Astrocyte of the cerebellum (primary cell): Measurements from ENCODE around the gene RUNX2.

Experiments used
- DNase-seq: peaks from one replicate; pipeline ENCODE4 v3.0.0-alpha.2; 2011; ENCODE audit warnings: low read depth
- H3K4me3 ChIP-seq: 2 replicates; pipeline ENCODE4 v1.5.1; 2011; ENCODE audit warnings: mild to moderate bottlenecking, low read depth, low read length, moderate library complexity
- in situ Hi-C: cut with HindIII; loops from 2 replicates; pipeline ENCODE4 v1.10.0; 2017; ENCODE audit warnings: low sequenced_read_pairs
- TF ChIP-seq, protein P1 (sequence below): IDR thresholded peaks from 2 replicates; pipeline ENCODE4 v1.5.1; 2012; ENCODE audit warnings: low read length, low read depth, moderate library complexity, mild to moderate bottlenecking; ENCODE audit errors: missing control alignments

RUNX2 gene

DNA sequence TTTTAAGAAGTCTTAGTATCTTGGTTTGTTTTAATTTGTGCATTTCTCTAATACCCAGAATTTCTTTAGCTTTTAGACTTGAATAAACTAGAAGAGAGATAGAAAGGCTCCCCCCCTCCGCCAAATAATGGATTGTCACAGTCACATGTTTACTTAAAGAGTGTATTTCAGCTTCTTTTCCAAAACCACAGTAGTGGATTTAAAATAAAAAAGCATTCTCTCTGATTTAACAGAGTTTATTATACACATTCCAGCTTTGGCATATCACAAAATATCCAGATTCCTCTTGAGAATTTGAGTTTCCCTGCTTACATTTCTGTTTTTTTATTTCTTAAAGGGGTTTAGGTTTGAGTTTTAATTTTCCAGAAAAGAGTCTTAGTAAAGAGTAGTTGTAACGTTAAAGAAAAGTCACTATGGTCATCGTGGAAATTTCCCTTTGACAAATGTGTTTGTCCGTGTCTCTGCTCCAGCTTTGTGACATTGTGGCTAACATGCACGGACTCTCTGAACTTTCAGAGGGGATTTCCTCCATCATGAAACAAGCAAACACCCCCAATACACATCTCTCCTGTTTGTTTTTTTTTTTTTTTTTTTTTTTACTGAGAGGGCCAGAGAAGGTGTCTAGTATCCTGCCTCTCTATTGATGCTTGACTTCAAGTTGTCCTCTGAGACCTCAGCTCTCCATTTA lies 163.1 kb downstream of the RUNX2 start:
- TF ChIP-seq, protein P1, sequence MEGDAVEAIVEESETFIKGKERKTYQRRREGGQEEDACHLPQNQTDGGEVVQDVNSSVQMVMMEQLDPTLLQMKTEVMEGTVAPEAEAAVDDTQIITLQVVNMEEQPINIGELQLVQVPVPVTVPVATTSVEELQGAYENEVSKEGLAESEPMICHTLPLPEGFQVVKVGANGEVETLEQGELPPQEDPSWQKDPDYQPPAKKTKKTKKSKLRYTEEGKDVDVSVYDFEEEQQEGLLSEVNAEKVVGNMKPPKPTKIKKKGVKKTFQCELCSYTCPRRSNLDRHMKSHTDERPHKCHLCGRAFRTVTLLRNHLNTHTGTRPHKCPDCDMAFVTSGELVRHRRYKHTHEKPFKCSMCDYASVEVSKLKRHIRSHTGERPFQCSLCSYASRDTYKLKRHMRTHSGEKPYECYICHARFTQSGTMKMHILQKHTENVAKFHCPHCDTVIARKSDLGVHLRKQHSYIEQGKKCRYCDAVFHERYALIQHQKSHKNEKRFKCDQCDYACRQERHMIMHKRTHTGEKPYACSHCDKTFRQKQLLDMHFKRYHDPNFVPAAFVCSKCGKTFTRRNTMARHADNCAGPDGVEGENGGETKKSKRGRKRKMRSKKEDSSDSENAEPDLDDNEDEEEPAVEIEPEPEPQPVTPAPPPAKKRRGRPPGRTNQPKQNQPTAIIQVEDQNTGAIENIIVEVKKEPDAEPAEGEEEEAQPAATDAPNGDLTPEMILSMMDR = no peak
- H3K4me3 ChIP-seq = no peak overlapping the region
- in situ Hi-C loops = no loop called here
- DNase-seq = no peak

GRCh38 chr6:45491874-45492273 lies 163.7 kb downstream of the RUNX2 start:
- TF ChIP-seq, protein P1 = no peak
- in situ Hi-C loops = no loop called here
- no peak for DNase-seq
- no peak overlapping the region for H3K4me3 ChIP-seq

DNA sequence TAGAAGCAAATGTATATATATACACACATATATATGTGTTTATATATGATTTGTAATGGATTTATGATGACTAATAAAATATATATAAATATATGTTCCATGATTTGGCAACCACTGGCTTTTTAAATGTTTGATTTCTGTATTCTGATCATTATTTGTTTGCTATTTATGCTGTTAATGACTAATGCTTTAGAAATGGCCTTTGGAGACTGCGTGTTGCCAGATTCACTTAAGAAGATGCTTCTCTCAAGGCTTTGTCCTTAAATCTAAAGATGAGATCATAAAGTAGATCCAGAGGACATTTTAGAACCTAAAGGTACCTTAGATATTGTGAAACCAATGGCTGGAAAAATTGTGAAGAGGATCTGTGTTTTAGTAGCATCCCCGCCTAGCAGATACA lies 165.6 kb downstream of the RUNX2 start:
- in situ Hi-C loops = no loop called here
- H3K4me3 ChIP-seq = no peak overlapping the region
- TF ChIP-seq, protein P1 = no peak
- DNase-seq = no peak

GRCh38 chr6:45494416-45495135 lies 166.4 kb downstream of the RUNX2 start:
- H3K4me3 ChIP-seq = no peak overlapping the region
- DNase-seq = no peak
- in situ Hi-C loops = no loop called here
- TF ChIP-seq, protein P1 = no peak

DNA sequence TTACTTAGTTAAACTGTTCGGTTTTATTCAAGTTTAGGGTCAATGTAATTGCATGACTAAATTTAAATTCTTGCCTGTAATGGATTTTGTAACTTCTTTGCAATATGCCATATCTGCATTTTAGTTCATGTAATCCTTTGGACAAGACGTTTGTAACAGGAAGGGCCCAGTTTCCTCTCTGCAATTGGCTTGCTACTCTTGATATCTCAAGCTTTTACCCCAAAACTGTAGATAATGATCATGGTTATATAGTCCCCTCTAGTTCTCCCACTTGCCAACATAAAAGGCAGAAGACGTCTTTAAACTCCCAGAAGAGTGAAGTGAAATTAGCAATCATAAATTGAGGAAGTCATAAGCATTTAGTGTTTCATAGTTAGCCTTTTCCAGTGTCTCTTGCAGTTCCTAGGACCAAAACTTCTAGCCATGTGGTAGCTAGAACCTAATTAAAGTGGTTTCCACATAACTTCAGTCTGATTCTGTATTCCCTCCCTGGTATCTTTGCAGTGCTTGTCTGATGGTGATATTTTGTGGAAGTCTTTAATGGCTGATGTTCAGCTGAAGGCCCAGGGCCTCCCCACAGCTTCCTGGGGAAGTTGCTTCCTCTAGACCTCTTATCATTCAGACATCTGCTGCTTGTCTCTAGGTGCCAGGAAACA lies 167.4 kb downstream of the RUNX2 start:
- DNase-seq = no peak
- in situ Hi-C loops = no loop called here
- TF ChIP-seq, protein P1 = no peak
- no peak overlapping the region for H3K4me3 ChIP-seq

DNA sequence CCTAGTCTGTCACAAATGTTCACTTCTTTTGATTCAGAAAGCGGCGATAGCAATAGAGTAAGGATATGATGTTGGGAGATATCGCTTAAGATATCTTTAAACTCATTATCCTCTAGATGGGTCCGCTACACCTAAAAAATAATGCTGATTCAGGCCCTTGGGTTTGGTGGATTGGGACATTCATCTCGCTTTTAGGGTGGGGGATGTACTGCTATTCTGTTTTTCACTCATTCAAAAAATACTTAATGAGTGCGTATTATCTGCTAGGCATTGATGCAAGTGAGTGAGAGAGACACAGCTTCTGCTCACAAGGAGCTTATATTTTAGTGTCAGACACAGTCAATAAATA lies 167.9 kb downstream of the RUNX2 start:
- H3K4me3 ChIP-seq = no peak overlapping the region
- no peak for DNase-seq
- in situ Hi-C loops = no loop called here
- TF ChIP-seq, protein P1 = no peak
